HG03354 (cell line): ENCODE measurements around the gene RNU5D-1.
"Not testable (repeated sequence)": the region's sequence is repeated elsewhere in the genome, so short reads cannot be mapped to it uniquely, and the experiment has no call there.

Source experiments
- ATAC-seq: cut with Tn5 transposase; IDR thresholded peaks from one replicate; pipeline ENCODE4 v1.9.1; 2021; ENCODE audit warnings: mild to moderate bottlenecking; ENCODE audit not compliant: unreplicated experiment, poor library complexity, severe bottlenecking

The RNU5D-1 gene

GRCh38 chr1:44707112-44707881 is 23.7 kb downstream of the RNU5D-1 start:
- no peak for ATAC-seq

GRCh38 chr1:44705938-44706337 is 25.0 kb downstream of the RNU5D-1 start:
- no peak for ATAC-seq

- ATAC-seq: no peak
Measured at GRCh38 chr1:44705470-44705869, 25.5 kb downstream of the RNU5D-1 start.

DNA sequence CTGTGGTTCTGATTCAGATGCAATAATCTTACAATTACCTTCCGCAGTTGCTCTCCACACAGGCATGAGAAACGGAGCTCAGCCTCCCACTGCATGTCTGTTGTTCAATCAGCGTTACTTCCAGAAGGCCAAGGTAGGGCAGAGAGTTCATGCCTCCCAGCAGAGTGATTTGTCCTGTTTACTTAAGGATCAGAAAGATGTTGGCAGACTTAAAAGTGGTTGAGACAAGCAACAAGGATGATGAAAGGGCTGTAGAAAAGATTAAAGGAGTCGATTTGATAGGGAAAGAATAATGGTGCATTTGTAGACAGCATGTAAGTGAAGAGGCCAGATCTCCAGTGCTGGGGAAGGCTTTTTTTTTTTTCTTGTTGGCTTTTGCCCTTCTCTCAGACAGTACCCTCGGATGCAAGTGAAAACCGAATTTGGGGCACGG is 29.8 kb downstream of the RNU5D-1 start:
- ATAC-seq: no peak

GRCh38 chr1:44700573-44700972 is 30.4 kb downstream of the RNU5D-1 start:
- ATAC-seq: no peak

DNA sequence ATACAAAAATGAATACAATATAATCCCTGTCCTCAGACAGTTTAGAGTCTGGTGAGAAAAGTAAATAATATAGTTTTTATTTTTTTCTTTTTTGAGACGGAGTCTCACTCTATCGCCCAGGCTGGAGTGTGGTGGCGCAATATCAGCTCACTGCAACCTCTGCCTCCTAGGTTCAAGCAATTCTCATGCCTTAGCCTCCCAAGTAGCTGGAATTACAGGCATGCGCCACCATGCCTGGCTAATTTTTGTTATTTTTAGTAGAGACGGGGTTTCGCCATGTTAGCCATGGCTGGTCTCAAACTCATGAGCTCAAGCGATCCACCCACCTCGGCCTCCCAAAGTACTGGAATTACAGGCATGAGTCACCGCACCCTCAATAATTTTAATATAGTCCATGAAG is 31.6 kb downstream of the RNU5D-1 start:
- not testable (repeated sequence) for ATAC-seq

- ATAC-seq: no peak
Measured at GRCh38 chr1:44698138-44698537, 32.8 kb downstream of the RNU5D-1 start.

DNA sequence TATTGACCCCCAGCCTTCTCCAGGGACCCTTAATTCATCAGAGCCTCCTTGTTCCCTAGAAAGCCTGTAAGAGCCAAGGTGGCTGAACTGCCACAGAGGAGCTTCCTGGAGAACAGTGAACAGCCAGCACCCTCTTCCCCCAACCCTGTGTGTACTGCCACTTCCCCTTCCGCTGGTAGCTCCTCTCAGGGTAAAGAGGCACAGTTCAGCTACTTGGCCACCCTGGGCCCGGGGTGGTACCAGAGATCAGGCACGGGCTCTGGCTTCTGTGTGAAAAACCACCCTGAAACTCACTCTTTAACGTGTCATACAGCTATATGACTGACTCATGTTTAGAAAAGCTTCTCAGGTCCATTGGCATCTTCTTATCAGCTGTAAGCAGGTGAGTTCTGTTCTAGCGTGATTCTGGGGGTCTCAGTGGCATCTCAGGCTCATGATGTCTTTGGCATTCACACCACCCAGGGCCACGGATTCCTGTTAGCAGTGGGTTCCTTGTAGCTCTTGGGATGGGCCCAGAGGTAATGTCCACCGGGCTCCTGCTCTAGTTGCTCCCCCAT is 34.1 kb downstream of the RNU5D-1 start:
- ATAC-seq: no peak

DNA sequence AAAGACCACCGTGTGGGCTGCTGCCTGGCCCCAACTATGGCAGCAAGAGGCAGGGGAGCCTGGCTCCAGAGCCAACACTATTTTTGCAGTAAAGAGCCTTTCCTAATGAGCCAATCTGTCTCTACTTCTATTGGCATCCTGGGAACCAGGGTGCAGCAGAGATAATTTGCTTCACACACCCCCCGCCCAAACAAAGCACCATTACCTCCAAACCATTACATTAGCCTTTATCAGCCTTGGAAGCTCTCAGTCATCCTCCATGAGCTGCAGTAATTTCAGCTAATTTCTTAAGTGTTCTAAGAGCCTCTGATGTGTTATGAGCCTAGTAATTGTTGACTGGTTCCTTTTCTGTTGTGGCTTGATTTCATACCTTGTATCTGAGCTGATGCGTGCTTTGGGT is 34.9 kb downstream of the RNU5D-1 start:
- no peak for ATAC-seq

- no peak for ATAC-seq
Measured at GRCh38 chr1:44695671-44696070, 35.3 kb downstream of the RNU5D-1 start.

- ATAC-seq: no peak
Measured at GRCh38 chr1:44694863-44695478, 36.0 kb downstream of the RNU5D-1 start.

DNA sequence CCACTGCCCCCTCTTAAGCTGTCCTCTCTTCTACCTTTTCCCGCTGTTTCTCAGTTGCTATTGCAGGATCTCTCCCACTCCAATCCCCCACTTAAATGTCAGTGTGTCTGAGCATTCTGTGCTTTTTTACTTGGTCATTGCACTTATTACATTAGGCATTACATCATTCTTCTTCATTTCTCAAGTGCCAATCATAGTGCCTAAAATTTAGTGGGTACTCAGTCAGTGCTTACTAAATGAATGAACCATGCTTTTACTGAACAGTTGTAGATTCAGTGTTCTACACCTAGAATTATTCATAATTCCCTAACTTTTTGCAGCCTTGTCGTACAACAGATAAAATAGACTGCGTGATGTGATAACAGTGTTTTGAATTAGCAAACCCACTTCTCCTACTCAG is 37.1 kb downstream of the RNU5D-1 start:
- ATAC-seq: no peak

- no peak for ATAC-seq
Measured at GRCh38 chr1:44693159-44693558, 37.8 kb downstream of the RNU5D-1 start.

GRCh38 chr1:44689447-44689765 is 41.6 kb downstream of the RNU5D-1 start:
- ATAC-seq: no peak

- ATAC-seq: no peak
Measured at GRCh38 chr1:44688760-44689446, 42.1 kb downstream of the RNU5D-1 start.

DNA sequence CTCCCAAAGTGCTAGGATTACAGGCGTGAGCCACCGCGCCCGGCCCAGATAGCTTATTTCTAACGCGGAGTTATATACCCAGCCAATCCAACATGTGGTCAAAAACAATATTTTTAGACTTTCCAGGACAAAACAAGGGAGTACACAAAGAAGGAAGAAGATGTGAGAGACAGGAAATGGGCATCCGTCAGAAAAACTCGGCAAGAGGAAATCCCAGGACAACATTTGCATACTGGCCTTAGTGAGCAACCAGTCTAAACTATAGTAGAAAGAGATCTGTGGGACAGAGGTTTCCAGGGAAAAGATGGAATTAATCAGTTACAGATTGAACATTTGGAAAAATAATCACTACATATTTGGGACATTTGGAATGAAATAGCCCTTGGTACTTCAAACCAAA is 45.1 kb downstream of the RNU5D-1 start:
- no peak for ATAC-seq

DNA sequence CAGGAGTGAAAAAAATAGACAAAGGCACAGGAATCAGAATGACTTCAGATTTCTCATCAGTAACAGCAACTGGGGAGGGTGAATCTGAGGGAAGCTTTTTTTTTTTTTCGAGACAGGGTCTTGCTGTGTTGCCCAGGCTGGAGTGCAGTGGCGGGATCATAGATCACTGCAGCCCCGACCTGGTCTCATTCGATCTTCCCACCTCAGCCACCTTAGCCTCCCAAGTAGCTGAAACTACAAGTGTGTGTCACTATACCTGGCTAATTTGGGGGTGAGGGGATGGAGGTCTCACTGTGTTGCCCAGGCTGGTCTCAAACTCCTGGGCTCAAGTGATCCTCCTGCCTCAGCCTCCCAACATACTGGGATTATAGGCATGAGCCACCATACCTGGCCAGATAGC is 45.8 kb downstream of the RNU5D-1 start:
- ATAC-seq: no peak

- peak; percentile 86 for ATAC-seq
Measured at GRCh38 chr1:44684525-44684924, 46.4 kb downstream of the RNU5D-1 start.

DNA sequence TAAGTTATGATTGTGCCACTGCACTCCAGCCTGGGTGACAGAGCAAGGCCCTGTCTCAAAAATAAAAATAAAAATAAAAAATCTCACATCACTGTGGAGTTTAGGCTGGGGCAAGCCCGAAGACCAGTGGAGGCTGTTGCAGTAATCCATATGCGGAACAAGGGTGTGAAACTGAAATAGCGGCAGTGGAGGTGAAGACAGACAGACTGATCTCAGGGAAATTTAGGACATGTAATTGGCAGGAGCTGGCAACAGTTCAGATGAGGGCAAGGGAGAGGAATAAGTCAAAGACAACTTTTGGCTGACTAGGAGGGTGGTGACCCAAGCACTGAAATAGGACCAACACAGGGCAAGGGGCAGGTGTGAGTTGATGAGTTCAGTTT is 48.1 kb downstream of the RNU5D-1 start:
- ATAC-seq: no peak

GRCh38 chr1:44681905-44682882 is 48.8 kb downstream of the RNU5D-1 start:
- no peak for ATAC-seq
